ENCODE data around the gene CDHR2.

The CDHR2 gene

DNA sequence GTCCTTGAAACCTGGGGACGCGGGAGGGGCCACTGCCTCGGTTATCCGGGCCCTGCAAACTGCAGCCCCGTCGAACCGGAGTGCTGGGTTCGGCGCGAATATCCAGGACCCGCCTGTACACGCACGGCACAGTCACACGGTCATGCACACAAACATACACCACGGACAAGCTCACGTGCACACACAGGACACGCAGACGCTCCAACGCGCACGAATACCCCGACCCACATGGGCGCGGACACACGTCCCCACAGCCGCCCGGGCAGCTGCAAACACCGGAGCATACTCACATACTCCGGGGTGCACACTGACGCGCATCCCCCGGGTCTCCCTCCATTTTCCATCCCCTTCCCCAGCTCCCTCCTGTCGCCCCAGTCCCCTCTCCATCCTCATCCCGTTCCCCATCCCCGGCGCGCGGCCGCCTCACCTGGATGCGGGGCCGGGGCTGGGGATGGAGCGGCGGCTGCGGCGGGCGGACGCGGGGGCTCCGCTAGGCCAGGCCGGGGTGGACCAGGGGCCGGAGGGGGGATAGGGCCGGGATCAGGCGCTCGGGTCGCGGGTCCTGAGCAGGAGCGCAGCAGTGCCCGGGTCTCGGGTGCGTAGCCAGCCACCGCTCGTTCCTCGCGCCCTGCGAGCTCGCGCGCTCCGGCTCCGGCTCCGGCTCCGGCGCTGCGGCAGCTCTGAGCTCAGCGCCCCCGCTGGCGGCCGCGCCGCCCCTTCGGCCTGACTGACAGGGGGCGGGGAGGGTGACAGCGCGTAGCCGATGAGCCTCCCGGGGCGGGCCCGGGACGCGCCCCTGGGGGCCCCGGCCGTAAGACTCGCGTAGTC lies 80.9 kb downstream of the CDHR2 start, which contains the start of the genes EIF4E1B and SNCB:
Gene EIF4E1B (plus strand): TSS at position 823 of the 828 bp plus-strand sequence. CDS start 12,113 bp downstream, outside the sequence.
Gene SNCB (minus strand): TSS at position 682 of the 828 bp plus-strand sequence. CDS start 880 bp downstream, outside the sequence.
- DNase-seq (ENCODE audit: low read depth, low spot score): no peak
- no peak within 1 kb of the TSS for H3K27ac ChIP-seq

DNA sequence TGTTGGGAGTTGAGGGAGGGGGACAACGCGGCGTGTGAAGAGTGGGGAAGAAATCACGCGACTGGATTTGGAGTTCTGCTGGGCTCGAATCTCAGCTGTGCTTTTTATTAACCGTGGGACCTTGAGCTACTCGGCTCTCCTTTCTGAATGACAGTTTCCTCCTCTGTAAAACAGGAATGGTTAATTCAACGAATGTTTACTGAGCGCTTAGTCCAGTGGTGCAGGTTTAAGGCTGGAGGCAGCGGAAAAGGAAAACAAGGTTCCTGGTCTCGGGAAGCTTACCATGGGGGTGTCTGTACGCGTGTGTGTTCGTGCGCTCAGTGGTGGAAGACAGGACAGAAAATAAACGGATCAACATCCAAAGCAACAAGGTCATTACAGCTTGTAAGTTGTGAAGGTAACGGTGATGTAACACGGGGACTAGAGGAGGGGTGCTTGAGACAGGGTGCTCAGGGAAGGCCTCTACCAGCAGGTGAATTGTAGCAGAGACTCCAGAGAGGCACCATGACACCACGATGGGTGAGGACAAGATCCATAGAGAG lies 81.6 kb downstream of the CDHR2 start:
- no peak overlapping the region for H3K27ac ChIP-seq

DNA sequence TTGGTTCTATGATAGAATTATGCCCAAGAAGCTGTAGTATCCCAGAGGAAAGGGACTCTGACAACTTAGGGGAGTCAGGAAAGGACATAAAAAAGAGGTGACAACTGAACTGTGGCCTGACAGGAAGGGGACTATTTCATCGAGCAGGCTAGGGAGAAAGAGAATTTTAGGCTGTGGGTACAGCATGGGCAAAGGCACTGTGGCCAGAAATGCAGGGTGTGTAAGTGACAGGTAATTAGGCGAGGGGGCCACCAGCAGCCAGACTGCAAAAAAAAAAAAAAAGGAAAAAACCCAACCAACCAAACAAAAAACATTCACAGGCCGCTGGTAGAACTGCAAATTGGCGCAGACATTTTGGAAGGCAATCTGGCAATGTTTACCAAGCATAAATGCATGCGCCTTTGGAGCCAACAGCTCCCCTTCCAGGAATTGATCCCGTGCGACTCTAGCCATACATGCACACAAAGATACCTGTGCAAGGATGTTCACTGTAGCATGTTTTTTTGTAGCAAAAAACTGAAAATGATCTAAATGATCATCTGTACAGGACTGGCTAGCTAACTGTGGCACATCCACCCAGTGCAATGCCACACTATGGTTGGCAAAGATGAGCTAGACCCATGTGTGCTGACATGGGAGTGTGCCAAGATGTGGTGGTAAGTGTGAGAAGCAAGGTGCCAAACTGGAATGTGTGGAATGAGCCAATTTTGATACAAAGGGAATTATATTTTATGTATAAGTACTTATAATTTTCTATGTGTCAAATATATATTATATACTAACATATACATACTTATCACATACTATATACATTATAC lies 82.5 kb downstream of the CDHR2 start:
- no peak overlapping the region for H3K27ac ChIP-seq

More for the DNA sequence above, 81.6 kb downstream of the CDHR2 start:
- DNase-seq (ENCODE audit: low read depth, low spot score): no peak

DNA sequence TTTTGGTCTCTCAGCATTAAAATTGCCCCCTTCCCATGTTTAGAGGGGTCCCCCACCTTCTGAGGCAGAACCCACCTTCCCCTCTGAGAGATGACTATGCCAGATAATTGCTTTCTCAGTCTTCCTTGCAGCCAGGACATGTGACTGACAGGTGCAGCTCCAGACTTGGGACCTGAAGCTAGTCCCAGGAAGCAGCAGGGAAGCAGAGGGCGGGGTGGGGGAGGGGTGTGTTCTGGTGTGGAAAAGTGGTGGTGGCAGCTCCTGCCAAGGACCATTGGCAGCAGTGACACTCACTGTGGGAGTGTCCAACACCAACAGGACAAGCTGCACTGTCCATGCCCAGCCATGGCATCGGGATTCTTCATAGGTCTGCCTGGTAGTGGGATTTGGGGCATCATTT lies 83.6 kb downstream of the CDHR2 start:
- no peak overlapping the region for H3K27ac ChIP-seq
- no peak for DNase-seq (ENCODE audit: low read depth, low spot score)

More for the DNA sequence above, 82.5 kb downstream of the CDHR2 start:
- DNase-seq (ENCODE audit: low read depth, low spot score): no peak

DNA sequence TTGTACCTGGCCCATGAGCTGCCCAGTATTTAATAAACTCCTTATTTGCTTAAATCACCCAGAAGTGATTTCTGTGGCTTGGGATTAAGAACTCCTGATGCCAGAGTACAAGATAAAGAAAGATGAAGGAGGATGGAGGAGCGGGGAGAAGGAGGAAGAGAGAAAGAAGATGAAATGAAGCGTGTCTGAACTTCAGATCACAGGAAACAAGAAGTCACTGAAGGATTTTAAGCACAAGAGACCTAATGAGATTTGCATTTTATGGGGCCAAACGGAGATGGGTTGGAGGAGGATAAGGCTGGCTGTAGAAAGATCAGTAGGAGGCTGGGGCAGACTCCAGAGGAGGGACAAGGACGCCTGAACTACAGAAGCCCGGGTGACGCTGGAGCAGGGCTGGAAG lies 84.5 kb downstream of the CDHR2 start:
- DNase-seq (ENCODE audit: low read depth, low spot score): no peak
- H3K27ac ChIP-seq: no peak overlapping the region

DNA sequence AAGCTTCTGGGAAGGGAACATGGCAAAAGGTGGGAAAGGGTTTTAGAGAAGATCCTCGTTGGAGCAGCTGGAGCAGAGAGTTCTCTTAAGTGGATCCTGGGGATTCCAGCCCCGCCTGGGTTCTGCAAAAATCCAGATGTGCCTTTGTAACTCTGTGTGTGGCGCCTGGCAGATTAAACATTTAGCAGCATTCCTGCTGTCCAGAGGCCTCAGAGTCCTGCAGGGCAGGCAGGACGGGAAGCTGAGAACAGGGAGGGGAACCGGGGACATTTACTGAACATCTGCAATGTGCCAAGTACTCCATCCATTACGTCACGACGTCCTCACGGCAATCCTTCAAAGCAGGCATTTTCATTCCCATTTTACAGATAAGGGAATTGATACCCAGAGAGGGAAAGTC lies 87.3 kb downstream of the CDHR2 start:
- no peak overlapping the region for H3K27ac ChIP-seq
- DNase-seq (ENCODE audit: low read depth, low spot score): no peak

DNA sequence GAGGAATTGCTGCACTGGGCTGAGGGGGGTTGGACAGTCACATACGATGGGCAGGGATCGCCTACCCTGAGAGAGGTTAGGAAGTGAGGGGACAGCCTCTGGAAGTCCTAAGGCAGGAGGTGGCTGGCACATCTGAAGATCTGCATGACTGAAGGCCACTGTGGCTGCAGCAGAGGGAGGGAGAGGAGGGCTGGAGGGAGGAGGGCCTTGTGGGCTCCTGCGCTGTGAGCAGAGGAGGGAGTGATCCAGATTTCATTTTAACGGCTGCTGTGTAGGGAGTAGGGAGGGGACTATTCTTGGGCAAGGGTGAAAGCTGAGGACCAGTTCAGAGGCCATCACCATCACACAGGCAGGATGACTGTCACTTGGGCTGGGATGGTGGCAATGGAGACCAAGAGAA lies 88.4 kb downstream of the CDHR2 start:
- no peak overlapping the region for H3K27ac ChIP-seq
- no peak for DNase-seq (ENCODE audit: low read depth, low spot score)

DNA sequence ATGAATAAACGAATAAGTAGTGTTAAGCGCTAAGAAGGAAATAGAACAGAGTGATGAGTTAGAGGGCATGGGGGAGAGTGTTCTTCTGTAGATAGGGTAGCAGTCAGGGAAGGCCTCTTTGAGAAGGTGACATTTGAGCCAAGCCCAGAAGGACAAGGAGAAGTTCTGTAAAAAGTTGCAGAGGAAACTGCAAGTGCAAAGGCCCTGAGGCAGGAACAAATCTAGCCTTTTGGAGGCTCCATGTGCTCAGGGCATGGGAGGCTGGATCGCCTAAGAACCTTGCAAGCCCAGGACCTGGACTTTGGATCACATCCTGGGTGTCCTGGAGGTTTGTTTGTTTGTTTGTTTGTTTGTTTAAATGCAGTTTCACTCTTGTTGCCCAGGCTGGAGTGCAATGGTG lies 89.3 kb downstream of the CDHR2 start:
- no peak for DNase-seq (ENCODE audit: low read depth, low spot score)
- H3K27ac ChIP-seq: no peak overlapping the region

DNA sequence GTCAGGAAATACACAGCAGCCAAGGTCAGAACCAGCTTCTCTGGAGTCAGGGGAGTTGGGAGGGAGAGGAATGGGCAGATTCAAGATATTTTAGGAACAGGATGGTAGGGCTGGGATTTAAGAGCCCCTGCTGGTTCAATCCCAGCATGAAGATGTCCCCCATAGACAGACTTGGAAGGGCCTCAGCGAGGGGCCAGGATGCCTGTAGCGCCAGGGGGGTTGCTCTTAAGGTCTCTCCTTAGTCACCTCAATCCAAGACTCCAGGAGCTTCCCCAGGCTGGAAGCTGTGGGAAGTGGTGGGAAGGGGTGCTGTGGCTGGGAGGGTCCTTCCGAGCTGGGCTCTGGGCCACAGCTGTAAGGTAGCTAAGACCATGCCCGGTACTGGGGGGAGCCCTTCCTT lies 90.1 kb downstream of the CDHR2 start:
- no peak for DNase-seq (ENCODE audit: low read depth, low spot score)
- no peak overlapping the region for H3K27ac ChIP-seq

DNA sequence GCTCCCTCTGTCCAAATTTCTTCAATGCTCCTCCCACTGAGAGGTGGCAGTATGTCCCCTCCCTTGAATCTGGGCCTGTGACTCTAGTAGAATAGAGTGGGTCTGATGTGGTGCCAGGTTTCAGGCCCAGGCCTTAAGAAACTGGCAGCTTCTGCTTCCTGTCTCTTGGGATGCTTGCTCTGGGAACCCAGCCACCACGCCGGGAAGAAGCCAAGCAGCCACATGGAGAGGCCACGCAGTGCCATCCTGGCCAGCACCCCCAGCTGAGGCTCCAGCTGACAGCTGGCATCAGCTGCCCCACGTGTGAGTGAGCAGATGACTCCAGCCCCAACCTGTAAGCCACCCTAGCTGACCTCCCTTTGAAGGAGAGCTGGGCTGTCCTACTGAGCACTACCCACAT lies 90.8 kb downstream of the CDHR2 start:
- no peak overlapping the region for H3K27ac ChIP-seq
- no peak for DNase-seq (ENCODE audit: low read depth, low spot score)

DNA sequence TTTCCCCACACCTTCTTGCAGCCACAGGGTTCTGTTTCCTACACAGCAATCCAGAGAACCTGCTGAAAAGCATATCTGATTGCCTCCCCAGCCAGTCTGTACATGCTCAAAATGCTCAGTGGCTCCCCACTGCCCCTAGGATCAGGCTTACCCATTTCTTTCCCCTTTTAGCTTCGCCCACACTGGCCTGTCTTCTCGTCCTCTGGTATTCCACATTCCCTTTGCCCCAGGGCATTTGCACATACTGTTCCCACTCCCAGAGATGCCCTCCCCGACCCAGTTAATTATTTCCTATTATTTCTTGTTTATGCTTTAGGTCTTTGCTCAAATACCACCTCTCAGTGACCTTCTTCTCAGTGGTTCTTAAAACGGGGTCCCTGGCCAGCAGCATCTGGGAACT lies 91.5 kb downstream of the CDHR2 start:
- DNase-seq (ENCODE audit: low read depth, low spot score): no peak
- H3K27ac ChIP-seq: no peak overlapping the region

DNA sequence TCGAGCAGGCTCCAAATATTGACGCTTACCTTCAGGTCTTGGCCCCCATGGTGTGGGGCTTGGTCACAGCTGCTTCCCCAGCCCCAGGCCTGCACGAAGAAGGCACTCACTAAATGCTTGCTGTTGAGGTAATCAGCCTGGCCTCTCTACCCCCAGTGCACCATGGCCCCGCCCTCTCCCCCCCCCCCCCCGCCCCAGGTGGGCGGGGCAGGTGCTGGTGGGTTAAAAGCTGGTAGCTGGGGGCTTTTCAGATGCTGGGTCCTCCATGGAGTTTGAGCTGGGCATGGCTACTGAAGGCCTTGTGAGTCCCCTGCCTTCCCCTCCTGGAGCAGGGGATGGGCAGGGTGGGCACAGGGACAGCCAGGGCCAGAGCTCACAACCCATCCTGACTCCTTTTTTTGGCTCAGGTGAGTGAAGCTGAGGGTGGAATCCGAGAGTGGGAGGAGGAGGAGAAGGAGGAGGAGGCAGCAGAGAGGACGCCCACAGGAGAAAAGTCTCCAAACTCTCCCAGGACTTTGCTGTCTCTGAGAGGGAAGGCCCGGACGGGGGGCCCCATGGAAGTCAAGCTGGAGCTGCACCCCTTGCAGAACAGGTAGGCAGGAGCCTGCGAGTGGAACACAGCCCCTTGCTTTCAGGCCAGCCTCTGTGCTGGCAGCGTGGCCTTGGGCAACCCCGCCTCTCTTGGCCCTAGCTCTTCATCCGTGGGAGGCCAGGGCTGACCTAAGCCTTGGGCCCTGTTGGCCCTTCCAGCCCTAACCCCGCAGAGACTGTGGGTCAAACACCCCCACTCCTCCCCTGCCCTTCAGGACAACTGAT lies 93.7 kb downstream of the CDHR2 start:
- H3K27ac ChIP-seq: no peak overlapping the region
- DNase-seq (ENCODE audit: low read depth, low spot score): no peak

DNA sequence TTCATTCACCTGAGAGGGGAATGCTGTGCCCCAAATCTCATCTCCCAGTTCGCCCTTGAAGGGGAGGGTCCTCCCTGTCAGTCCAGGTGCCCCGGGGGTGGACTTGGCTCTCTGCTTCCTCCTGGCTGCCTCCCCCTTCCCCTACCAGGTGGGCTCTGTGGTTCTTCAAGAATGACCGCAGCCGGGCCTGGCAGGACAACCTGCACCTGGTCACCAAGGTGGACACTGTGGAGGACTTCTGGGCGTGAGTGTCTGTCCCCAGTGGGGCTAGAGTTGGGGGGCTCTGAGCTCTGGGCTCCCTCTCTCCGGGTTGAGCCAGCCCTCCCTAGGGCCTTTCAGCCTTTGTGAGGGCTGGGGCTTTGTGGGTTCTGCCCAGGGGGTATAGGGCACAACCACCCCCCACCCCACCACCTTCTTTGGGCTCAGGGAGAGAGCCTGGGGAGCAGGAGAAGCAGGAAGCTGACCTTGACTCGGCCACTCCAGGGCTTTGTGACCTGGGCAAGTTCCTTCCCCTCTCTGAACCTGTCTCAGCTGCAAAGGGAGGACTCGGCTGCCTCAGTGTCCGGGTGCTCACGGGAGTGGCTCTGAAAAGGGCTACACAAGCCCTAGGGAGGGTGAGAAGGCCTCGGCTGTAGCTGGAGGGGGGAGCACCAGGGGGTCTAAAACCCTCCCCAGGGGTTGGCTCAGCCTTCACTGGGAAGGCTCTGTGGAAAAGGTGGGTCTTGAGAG lies 94.5 kb downstream of the CDHR2 start:
- DNase-seq (ENCODE audit: low read depth, low spot score): no peak
- H3K27ac ChIP-seq: no peak overlapping the region

DNA sequence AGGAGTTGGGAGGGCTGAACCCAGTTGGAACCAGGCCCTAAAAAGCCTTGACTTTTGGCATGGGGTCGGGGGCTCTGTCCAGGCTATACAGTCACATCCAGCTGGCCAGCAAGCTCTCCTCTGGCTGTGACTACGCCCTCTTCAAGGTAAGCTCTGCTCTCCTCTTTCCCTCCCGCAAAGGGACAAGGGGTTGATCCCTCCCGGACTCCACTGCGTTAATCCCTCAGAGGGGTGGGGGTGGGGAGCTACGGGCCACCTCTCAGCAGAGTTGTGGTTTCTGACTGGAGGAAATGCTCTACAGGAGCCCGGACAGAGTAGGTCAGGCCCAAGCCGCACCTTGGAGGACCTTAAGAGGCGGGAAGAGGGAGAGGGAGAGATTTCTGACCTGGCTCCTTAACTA lies 95.2 kb downstream of the CDHR2 start:
- no peak overlapping the region for H3K27ac ChIP-seq
- DNase-seq (ENCODE audit: low read depth, low spot score): no peak

DNA sequence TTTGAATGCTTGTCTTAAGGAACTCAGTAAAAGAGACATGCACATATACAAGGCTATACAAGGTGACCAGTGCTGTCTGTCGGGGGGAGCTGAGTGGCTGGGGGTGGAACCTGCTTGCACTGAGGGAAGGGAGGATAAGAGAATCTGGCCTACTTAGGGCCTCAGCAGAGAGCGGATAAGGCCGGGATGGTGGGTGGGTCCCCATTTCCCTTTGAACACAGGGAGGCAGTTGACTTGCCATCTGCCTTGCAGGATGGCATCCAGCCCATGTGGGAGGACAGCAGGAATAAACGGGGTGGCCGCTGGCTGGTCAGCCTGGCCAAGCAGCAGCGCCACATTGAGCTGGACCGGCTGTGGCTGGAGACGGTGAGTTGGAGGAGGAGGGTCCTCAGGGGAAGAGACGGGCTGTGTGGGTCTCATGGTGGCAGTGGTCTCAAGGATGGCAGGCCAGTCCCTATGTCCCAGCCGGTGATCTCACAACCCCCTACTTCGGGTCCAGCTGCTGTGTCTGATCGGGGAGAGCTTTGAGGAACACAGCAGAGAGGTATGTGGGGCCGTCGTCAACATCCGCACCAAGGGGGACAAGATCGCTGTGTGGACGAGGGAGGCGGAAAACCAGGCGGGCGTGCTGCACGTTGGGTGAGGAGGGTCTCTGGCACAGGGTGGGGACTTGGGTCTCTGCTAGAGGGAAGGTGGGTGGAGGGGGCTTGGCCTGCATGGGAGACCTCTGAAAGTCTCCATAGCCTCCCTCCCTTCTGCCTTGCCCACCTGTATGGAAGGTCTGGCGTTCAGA lies 95.9 kb downstream of the CDHR2 start:
- H3K27ac ChIP-seq: no peak overlapping the region
- DNase-seq (ENCODE audit: low read depth, low spot score): no peak
